ENCODE results near the gene IQCK.

The IQCK gene

DNA sequence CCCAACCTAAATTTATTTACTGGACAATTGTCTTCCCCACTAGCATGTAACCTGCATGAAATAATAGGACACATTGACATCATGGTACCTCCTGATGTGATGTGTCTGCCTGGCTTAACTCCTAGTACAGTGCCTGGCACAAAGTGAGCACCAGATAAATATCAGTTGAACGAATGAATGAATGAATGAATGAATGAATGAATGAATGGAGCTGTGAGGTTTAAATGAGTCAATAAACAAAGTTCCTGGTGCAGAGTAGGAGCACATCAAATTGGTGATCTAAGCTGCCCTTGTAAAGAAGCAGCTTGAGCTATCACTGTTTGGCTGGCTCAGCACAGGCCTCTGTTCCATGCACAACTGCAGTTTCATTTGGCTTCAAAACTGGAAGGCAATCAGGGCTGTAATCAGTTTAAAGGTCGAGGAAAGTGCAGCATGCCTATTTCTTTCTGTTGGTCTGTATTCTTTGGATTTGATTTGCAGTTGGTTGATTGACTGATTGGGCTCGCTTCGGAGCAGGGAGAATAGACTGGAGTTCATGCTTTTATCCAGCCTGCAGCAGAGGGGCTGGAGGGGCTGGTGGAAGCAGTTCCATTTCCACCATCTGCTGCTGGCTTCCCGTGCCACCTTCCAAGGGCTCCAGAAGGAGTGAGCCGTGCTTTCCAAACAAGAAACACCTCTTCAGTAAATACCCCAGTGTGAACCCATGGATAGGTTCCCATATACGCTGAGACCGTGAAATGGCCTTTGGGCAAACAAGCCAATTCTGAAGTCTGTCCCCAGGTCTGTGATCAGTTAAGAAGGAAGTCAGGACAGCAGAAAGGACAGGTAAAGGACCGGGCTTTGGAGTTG is 112.0 kb downstream of the IQCK start:
- ChIA-PET CTCF (interaction anchor here (1.7 kb wide), 1 partner anchor 10 kb away, joined by 6 read pairs; no protein-coding TSS in a partner anchor), POLR2A (no interaction called here)
- no peak for TF ChIP-seq ZFP37 (tag by site-specific recombination; IDR thresholded peaks at IDR 0.05)
- TF ChIP-seq ZSCAN18 (tag by site-specific recombination; IDR thresholded peaks at IDR 0.05): no peak
- no peak for TF ChIP-seq ZBTB17 (tag by site-specific recombination; IDR thresholded peaks at IDR 0.05)
- TF ChIP-seq ZNF223 (tag by site-specific recombination; IDR thresholded peaks at IDR 0.05): no peak
- no peak for TF ChIP-seq ZNF404 (tag by site-specific recombination; IDR thresholded peaks at IDR 0.05)
- TF ChIP-seq ZNF24 (tag by site-specific recombination; IDR thresholded peaks at IDR 0.05): peak; percentile 70
- TF ChIP-seq ZNF274 (IDR thresholded peaks at IDR 0.05; ENCODE audit: low read length): no peak
- TF ChIP-seq ZNF274 (tag by site-specific recombination; IDR thresholded peaks at IDR 0.05; ENCODE audit: borderline replicate concordance): no peak
- H3K36me3 ChIP-seq (ENCODE audit: control insufficient read depth in 2 of 2, insufficient read depth in 1 of 2, low read length in 2 of 2): no peaks in the 10 kb centered on the region
- H3K4me1 ChIP-seq (ENCODE audit: control insufficient read depth, insufficient read depth, low read length): no peaks in the 10 kb centered on the region
- H3K9me3 ChIP-seq (ENCODE audit: control insufficient read depth, insufficient read depth, low read depth, low read length): no peaks in the 10 kb centered on the region
- H3K27ac ChIP-seq (ENCODE audit: extremely low read depth, low read depth, low read length): no peak overlapping the region
- no peak overlapping the region for H3K4me3 ChIP-seq (ENCODE audit: low read depth, low read length)

DNA sequence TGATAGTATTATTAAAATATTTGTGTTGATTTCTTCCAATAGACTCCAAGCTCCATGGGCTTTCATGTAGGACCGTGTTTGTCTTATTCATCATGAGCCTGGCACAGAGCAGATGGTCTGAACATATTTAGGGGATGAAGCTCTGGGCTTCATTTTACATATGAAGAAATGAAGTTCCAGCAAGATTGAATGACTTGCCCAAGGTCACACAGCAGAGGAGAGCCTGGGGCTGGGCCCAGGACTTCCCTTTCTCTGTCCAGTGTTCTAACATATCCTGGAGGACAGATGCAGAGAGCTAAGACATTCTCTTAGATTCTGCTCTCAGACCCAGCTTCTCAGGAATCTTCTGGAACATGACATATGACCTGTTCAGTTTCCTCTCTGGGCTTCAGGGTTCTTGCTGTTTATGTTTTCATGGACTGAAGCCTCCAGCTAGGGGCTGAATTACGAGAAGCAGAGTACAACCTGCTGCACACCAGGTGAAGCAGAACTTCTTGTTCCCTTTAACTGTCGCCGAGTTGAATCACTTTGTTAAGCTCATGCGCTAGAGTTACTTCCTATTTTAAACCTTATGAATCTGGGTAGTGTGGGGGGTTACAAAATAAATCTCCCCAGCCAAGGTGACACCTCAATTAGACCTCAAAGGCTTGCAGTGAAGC is 113.0 kb downstream of the IQCK start:
- no peak overlapping the region for H3K4me3 ChIP-seq (ENCODE audit: low read depth, low read length)
- H3K36me3 ChIP-seq (ENCODE audit: control insufficient read depth in 2 of 2, insufficient read depth in 1 of 2, low read length in 2 of 2): no peaks in the 10 kb centered on the region
- no peaks in the 10 kb centered on the region for H3K9me3 ChIP-seq (ENCODE audit: control insufficient read depth, insufficient read depth, low read depth, low read length)
- no peak overlapping the region for H3K27ac ChIP-seq (ENCODE audit: extremely low read depth, low read depth, low read length)
- no peaks in the 10 kb centered on the region for H3K4me1 ChIP-seq (ENCODE audit: control insufficient read depth, insufficient read depth, low read length)
- TF ChIP-seq ZNF830 (tag by site-specific recombination; IDR thresholded peaks at IDR 0.05; ENCODE audit: low read depth) (no peak), TRIM28 (IDR thresholded peaks at IDR 0.05; ENCODE audit: borderline replicate concordance, low read length) (no peak), KLF1 (tag by site-specific recombination; IDR thresholded peaks at IDR 0.05) (no peak), ZNF548 (tag by site-specific recombination; IDR thresholded peaks at IDR 0.05) (no peak), GLIS2 (tag by site-specific recombination; IDR thresholded peaks at IDR 0.05) (no peak), KLF8 (tag by site-specific recombination; IDR thresholded peaks at IDR 0.05) (no peak), ZSCAN18 (tag by site-specific recombination; IDR thresholded peaks at IDR 0.05) (no peak), ZNF354C (tag by site-specific recombination; IDR thresholded peaks at IDR 0.05; ENCODE audit: borderline replicate concordance, low read depth) (no peak), GLI4 (tag by site-specific recombination; IDR thresholded peaks at IDR 0.05) (no peak)
- TF ChIP-seq, protein P1, sequence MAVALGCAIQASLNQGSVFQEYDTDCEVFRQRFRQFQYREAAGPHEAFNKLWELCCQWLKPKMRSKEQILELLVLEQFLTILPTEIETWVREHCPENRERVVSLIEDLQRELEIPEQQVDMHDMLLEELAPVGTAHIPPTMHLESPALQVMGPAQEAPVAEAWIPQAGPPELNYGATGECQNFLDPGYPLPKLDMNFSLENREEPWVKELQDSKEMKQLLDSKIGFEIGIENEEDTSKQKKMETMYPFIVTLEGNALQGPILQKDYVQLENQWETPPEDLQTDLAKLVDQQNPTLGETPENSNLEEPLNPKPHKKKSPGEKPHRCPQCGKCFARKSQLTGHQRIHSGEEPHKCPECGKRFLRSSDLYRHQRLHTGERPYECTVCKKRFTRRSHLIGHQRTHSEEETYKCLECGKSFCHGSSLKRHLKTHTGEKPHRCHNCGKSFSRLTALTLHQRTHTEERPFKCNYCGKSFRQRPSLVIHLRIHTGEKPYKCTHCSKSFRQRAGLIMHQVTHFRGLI (tag by site-specific recombination; IDR thresholded peaks at IDR 0.05): no peak
- POLR2A ChIA-PET: no interaction called here
- CTCF ChIA-PET: interaction anchor here (0.6 to 1.7 kb wide), 2 partner anchors 9 to 1826 kb away, joined by 3 to 6 read pairs; no protein-coding TSS in a partner anchor

Data from HEK293 (cell line).